ENCODE data around the gene SLC30A2. TPM values are rescaled to one million over a fixed set of nuclear protein-coding genes. Genes with fewer than 3 reads are reported as not detected.

Gene SLC30A2
- total and polyA plus RNA-seq, 2 of the 13 experiments (the other 11 are each of a cell fraction or from before 2014, with no cell fraction given): not detected

DNA sequence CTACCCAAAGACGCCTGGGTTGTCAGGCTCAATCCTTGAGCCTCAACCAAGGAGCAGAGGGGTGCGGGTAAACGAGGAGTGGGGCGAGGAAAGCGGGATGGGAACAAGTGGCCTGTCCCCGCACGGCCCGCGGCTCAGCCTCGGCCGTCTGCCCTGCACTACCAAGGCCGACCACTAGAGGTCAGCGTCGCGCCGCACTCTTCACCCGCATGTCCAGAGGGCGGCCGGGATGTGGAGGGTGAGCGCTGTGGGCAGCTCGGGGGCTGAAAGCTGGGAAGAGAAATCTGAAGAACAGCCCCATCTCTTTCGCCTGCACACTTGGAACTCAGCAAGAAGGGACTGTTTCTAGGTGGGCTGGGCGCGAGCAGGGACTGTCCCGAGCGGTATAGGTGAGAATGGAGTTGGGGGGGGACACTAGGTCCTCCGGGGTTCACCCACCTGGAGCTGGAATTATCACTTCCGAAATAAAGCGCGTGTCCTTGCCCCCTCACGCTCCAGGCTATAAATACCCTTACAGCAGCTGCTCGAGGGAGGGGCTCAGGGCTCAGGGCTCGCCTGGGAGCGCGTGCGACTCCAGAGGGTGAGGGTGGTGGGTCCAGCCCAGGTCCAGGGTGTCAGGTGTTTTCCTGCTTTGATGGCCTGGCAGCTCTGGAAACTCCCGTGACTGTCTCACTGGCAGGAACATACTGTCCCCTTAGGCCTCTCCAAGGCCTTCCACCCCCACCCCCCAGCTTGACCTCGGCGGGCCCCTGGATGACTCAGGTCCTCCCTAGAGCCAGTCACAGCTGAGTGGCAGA lies 9.8 kb downstream of the SLC30A2 start (continued):
- TF ChIP-seq, protein P1, sequence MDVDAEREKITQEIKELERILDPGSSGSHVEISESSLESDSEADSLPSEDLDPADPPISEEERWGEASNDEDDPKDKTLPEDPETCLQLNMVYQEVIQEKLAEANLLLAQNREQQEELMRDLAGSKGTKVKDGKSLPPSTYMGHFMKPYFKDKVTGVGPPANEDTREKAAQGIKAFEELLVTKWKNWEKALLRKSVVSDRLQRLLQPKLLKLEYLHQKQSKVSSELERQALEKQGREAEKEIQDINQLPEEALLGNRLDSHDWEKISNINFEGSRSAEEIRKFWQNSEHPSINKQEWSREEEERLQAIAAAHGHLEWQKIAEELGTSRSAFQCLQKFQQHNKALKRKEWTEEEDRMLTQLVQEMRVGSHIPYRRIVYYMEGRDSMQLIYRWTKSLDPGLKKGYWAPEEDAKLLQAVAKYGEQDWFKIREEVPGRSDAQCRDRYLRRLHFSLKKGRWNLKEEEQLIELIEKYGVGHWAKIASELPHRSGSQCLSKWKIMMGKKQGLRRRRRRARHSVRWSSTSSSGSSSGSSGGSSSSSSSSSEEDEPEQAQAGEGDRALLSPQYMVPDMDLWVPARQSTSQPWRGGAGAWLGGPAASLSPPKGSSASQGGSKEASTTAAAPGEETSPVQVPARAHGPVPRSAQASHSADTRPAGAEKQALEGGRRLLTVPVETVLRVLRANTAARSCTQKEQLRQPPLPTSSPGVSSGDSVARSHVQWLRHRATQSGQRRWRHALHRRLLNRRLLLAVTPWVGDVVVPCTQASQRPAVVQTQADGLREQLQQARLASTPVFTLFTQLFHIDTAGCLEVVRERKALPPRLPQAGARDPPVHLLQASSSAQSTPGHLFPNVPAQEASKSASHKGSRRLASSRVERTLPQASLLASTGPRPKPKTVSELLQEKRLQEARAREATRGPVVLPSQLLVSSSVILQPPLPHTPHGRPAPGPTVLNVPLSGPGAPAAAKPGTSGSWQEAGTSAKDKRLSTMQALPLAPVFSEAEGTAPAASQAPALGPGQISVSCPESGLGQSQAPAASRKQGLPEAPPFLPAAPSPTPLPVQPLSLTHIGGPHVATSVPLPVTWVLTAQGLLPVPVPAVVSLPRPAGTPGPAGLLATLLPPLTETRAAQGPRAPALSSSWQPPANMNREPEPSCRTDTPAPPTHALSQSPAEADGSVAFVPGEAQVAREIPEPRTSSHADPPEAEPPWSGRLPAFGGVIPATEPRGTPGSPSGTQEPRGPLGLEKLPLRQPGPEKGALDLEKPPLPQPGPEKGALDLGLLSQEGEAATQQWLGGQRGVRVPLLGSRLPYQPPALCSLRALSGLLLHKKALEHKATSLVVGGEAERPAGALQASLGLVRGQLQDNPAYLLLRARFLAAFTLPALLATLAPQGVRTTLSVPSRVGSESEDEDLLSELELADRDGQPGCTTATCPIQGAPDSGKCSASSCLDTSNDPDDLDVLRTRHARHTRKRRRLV (CRISPR knock-in tag; IDR thresholded peaks at IDR 0.05): no peak
- TF ChIP-seq ONECUT2 (CRISPR knock-in tag; IDR thresholded peaks at IDR 0.05): no peak
- TF ChIP-seq MYNN (CRISPR knock-in tag; IDR thresholded peaks at IDR 0.05; ENCODE audit: low read depth): no peak
- TF ChIP-seq ZKSCAN1 (IDR thresholded peaks at IDR 0.05; ENCODE audit: low read length): no peak
- TF ChIP-seq NBN (conservative IDR thresholded peaks at IDR 0.05): no peak
- TF ChIP-seq WIZ (CRISPR knock-in tag; IDR thresholded peaks at IDR 0.05): no peak
- TF ChIP-seq, protein P2, sequence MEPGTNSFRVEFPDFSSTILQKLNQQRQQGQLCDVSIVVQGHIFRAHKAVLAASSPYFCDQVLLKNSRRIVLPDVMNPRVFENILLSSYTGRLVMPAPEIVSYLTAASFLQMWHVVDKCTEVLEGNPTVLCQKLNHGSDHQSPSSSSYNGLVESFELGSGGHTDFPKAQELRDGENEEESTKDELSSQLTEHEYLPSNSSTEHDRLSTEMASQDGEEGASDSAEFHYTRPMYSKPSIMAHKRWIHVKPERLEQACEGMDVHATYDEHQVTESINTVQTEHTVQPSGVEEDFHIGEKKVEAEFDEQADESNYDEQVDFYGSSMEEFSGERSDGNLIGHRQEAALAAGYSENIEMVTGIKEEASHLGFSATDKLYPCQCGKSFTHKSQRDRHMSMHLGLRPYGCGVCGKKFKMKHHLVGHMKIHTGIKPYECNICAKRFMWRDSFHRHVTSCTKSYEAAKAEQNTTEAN (CRISPR knock-in tag; conservative IDR thresholded peaks at IDR 0.05): no peak
- TF ChIP-seq JDP2 (CRISPR knock-in tag; IDR thresholded peaks at IDR 0.05; ENCODE audit: borderline replicate concordance): no peak
- TF ChIP-seq ASH2L (IDR thresholded peaks at IDR 0.05; ENCODE audit: insufficient read length, low read depth, low read length): peak; percentile 24
- peak; percentile 72; the same call in 1 of the 2 replicates for TF ChIP-seq CBFB (CRISPR knock-in tag; IDR thresholded peaks at IDR 0.05)
- no peak for TF ChIP-seq SUZ12 (IDR thresholded peaks at IDR 0.05; ENCODE audit: low read depth, low read length)
- no peak for TF ChIP-seq NCOA5 (CRISPR knock-in tag; IDR thresholded peaks at IDR 0.05)
- TF ChIP-seq ZNF451 (CRISPR knock-in tag; IDR thresholded peaks at IDR 0.05): no peak
- TF ChIP-seq, protein P3, sequence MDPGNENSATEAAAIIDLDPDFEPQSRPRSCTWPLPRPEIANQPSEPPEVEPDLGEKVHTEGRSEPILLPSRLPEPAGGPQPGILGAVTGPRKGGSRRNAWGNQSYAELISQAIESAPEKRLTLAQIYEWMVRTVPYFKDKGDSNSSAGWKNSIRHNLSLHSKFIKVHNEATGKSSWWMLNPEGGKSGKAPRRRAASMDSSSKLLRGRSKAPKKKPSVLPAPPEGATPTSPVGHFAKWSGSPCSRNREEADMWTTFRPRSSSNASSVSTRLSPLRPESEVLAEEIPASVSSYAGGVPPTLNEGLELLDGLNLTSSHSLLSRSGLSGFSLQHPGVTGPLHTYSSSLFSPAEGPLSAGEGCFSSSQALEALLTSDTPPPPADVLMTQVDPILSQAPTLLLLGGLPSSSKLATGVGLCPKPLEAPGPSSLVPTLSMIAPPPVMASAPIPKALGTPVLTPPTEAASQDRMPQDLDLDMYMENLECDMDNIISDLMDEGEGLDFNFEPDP (CRISPR knock-in tag; conservative IDR thresholded peaks at IDR 0.05): no peak
- TF ChIP-seq ELF3 (CRISPR knock-in tag; IDR thresholded peaks at IDR 0.05): no peak
- no peak for TF ChIP-seq ZNF496 (CRISPR knock-in tag; IDR thresholded peaks at IDR 0.05; ENCODE audit: insufficient replicate concordance)
- no peak for TF ChIP-seq KLF16 (CRISPR knock-in tag; IDR thresholded peaks at IDR 0.05)
- TF ChIP-seq MED13 (CRISPR knock-in tag; IDR thresholded peaks at IDR 0.05): no peak
- no peak for TF ChIP-seq KLF13 (CRISPR knock-in tag; IDR thresholded peaks at IDR 0.05)
- TF ChIP-seq TGIF2 (CRISPR knock-in tag; IDR thresholded peaks at IDR 0.05): no peak
- TF ChIP-seq ZNF761 (CRISPR knock-in tag; conservative IDR thresholded peaks at IDR 0.05): peak; percentile 71
- no peak for TF ChIP-seq MYC (CRISPR knock-in tag; IDR thresholded peaks at IDR 0.05; ENCODE audit: borderline replicate concordance)
- no peak for TF ChIP-seq PAWR (CRISPR knock-in tag; IDR thresholded peaks at IDR 0.05; ENCODE audit: borderline replicate concordance)
- no peak for TF ChIP-seq TSC22D2 (CRISPR knock-in tag; IDR thresholded peaks at IDR 0.05; ENCODE audit: borderline replicate concordance)
- TF ChIP-seq ZNF672 (CRISPR knock-in tag; IDR thresholded peaks at IDR 0.05): no peak
